LNCaP clone FGC (cell line): ENCODE measurements around the gene PDLIM5.

Experiments used
- DNase-seq: peaks from one replicate; pipeline ENCODE4 v3.0.0-alpha.2; 2011; ENCODE audit warnings: low read depth
- H3K4me3 ChIP-seq: 2 replicates; pipeline ENCODE4 v1.5.1; 2011; ENCODE audit warnings: mild to moderate bottlenecking, low read depth, low read length, control low read depth
- CTCF ChIP-seq: IDR thresholded peaks from 2 replicates; pipeline ENCODE4 v1.5.1; 2012; ENCODE audit warnings: mild to moderate bottlenecking; ENCODE audit not compliant: control insufficient read depth, insufficient read depth; ENCODE audit errors: extremely low read depth

The PDLIM5 gene

GRCh38 chr4:94676970-94677369 is 225.2 kb downstream of the PDLIM5 start:
- H3K4me3 ChIP-seq = no peak overlapping the region
- TF ChIP-seq CTCF = no peak
- DNase-seq = no peak

- no peak for TF ChIP-seq CTCF
- no peak overlapping the region for H3K4me3 ChIP-seq
- no peak for DNase-seq
Measured at GRCh38 chr4:94678896-94679295, 227.2 kb downstream of the PDLIM5 start.

- DNase-seq = peak; percentile 100
- H3K4me3 ChIP-seq = no peak overlapping the region
- TF ChIP-seq CTCF = 0 out of 2 replicates have a peak, but pooled peaks have one; percentile 6
Measured at GRCh38 chr4:94680176-94680862, 228.6 kb downstream of the PDLIM5 start.

GRCh38 chr4:94686086-94686485 is 234.3 kb downstream of the PDLIM5 start:
- TF ChIP-seq CTCF = no peak
- peak; percentile 81 for DNase-seq
- no peak overlapping the region for H3K4me3 ChIP-seq

GRCh38 chr4:94689155-94689860 is 237.6 kb downstream of the PDLIM5 start:
- no peak overlapping the region for H3K4me3 ChIP-seq
- TF ChIP-seq CTCF = no peak
- DNase-seq = no peak

GRCh38 chr4:94690851-94691254 is 239.1 kb downstream of the PDLIM5 start:
- no peak overlapping the region for H3K4me3 ChIP-seq
- TF ChIP-seq CTCF = no peak
- DNase-seq = no peak
